Liver (tissue), 3 donors: Measurements from ENCODE around the gene TUBB3.

Source experiments
- EGR1 ChIP-seq, 2 donors: IDR thresholded peaks; 2 replicates each; pipeline ENCODE4 v1.6.1; 2016 to 2018; ENCODE audit warnings: antibody characterized with exemption in 2 of 2, low read depth in 2 of 2
- FOXA2 ChIP-seq: IDR thresholded peaks from 2 replicates; pipeline ENCODE4 v1.6.1; 2016; ENCODE audit warnings: antibody characterized with exemption
- JUND ChIP-seq, 2 donors: IDR thresholded peaks; 2 replicates each; pipeline ENCODE4 v1.6.1; 2016; ENCODE audit warnings: antibody characterized with exemption in 2 of 2
- RAD21 ChIP-seq, 2 donors: IDR thresholded peaks; 2 replicates each; pipeline ENCODE4 v1.6.1; 2016; ENCODE audit warnings: antibody characterized with exemption in 2 of 2, mild to moderate bottlenecking in 2 of 2
- SP1 ChIP-seq: IDR thresholded peaks from 2 replicates; pipeline ENCODE4 v1.6.1; 2018; ENCODE audit warnings: antibody characterized with exemption, mild to moderate bottlenecking
- TAF1 ChIP-seq: conservative IDR thresholded peaks from 2 replicates; pipeline ENCODE4 v1.6.1; 2016; ENCODE audit warnings: antibody characterized with exemption, mild to moderate bottlenecking
- TF ChIP-seq, protein P1 (sequence below): IDR thresholded peaks from 2 replicates; pipeline ENCODE4 v1.6.1; 2016; ENCODE audit warnings: antibody characterized with exemption
- TF ChIP-seq, protein P2 (sequence below): IDR thresholded peaks from 2 replicates; pipeline ENCODE4 v1.6.1; 2016; ENCODE audit warnings: antibody characterized with exemption
- TF ChIP-seq, protein P3 (sequence below): fragments of 150-350 bp; IDR thresholded peaks from 2 replicates; pipeline ENCODE4 v1.5.1; 2017; ENCODE audit warnings: improper control_type of control experiment, low read depth, low read length; ENCODE audit not compliant: missing input control
- donor health status: healthy.
- donor health status: healthy.

DNA sequence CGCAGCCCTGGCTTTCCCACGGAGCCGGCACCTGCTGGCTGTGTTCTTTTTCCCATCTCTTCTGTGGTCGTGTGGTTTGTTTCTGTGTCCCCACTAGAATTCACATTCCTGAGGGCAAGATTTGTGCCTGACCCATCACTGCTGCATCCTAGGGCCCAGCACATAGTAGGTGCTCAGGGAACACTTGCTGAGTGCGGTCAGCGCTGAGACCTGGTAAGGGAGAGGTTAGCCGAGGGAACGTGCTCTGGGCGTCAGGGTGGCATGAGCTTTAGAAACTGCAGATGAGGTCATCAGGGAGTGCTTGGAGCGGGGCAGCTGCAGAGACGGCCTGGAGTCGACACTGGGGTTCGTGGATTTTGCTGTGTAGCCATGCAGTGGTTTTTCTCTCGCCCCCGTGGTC, 31.3 kb downstream of the TUBB3 start:
- TF ChIP-seq, protein P1, sequence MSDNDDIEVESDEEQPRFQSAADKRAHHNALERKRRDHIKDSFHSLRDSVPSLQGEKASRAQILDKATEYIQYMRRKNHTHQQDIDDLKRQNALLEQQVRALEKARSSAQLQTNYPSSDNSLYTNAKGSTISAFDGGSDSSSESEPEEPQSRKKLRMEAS = no peak
- TF ChIP-seq, protein P2, sequence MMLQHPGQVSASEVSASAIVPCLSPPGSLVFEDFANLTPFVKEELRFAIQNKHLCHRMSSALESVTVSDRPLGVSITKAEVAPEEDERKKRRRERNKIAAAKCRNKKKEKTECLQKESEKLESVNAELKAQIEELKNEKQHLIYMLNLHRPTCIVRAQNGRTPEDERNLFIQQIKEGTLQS = no peak
- TF ChIP-seq, protein P3, sequence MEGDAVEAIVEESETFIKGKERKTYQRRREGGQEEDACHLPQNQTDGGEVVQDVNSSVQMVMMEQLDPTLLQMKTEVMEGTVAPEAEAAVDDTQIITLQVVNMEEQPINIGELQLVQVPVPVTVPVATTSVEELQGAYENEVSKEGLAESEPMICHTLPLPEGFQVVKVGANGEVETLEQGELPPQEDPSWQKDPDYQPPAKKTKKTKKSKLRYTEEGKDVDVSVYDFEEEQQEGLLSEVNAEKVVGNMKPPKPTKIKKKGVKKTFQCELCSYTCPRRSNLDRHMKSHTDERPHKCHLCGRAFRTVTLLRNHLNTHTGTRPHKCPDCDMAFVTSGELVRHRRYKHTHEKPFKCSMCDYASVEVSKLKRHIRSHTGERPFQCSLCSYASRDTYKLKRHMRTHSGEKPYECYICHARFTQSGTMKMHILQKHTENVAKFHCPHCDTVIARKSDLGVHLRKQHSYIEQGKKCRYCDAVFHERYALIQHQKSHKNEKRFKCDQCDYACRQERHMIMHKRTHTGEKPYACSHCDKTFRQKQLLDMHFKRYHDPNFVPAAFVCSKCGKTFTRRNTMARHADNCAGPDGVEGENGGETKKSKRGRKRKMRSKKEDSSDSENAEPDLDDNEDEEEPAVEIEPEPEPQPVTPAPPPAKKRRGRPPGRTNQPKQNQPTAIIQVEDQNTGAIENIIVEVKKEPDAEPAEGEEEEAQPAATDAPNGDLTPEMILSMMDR = no peak
- TF ChIP-seq JUND (IDR thresholded peaks at IDR 0.05) (no peak), SP1 (no peak), EGR1 (IDR thresholded peaks at IDR 0.05; ENCODE audit: low read depth in 2 of 2) (no peak), RAD21 (IDR thresholded peaks at IDR 0.05) (no peak), TAF1 (no peak), FOXA2 (no peak)
